ENCODE measurements around the gene PPT1. TPM values are rescaled to one million over a fixed set of nuclear protein-coding genes. Genes with fewer than 3 reads are reported as not detected.

The PPT1 gene
- total RNA-seq, 1 experiment from 2014 or later = 152 TPM

- peak; percentile 42 for DNase-seq (ENCODE audit: extremely low read depth, low read depth)
Measured at GRCh38 chr1:40092706-40093639, 4.1 kb downstream of the PPT1 start.

- no peak for DNase-seq (ENCODE audit: extremely low read depth, low read depth)
Measured at GRCh38 chr1:40092241-40092640, 4.8 kb downstream of the PPT1 start.

GRCh38 chr1:40090652-40091355 is 6.2 kb downstream of the PPT1 start:
- no peak for DNase-seq (ENCODE audit: extremely low read depth, low read depth)

- DNase-seq (ENCODE audit: extremely low read depth, low read depth) = peak; percentile 40
Measured at GRCh38 chr1:40084750-40085149, 12.3 kb downstream of the PPT1 start.

GRCh38 chr1:40081871-40082270 is 15.2 kb downstream of the PPT1 start:
- DNase-seq (ENCODE audit: extremely low read depth, low read depth) = no peak

GRCh38 chr1:40079774-40080400 is 17.2 kb downstream of the PPT1 start:
- no peak for DNase-seq (ENCODE audit: extremely low read depth, low read depth)

- peak; percentile 63 for DNase-seq (ENCODE audit: extremely low read depth, low read depth)
Measured at GRCh38 chr1:40078512-40079333, 18.3 kb downstream of the PPT1 start.

GRCh38 chr1:40076895-40077312 is 20.1 kb downstream of the PPT1 start:
- no peak for DNase-seq (ENCODE audit: extremely low read depth, low read depth)

GRCh38 chr1:40075266-40075665 is 21.8 kb downstream of the PPT1 start:
- no peak for DNase-seq (ENCODE audit: extremely low read depth, low read depth)

- no peak for DNase-seq (ENCODE audit: extremely low read depth, low read depth)
Measured at GRCh38 chr1:40073062-40073461, 24.0 kb downstream of the PPT1 start.

GRCh38 chr1:40072142-40072541 is 24.9 kb downstream of the PPT1 start:
- no peak for DNase-seq (ENCODE audit: extremely low read depth, low read depth)

- DNase-seq (ENCODE audit: extremely low read depth, low read depth) = no peak
Measured at GRCh38 chr1:40067851-40068250, 29.2 kb downstream of the PPT1 start.

GRCh38 chr1:40067023-40067422 is 30.0 kb downstream of the PPT1 start:
- DNase-seq (ENCODE audit: extremely low read depth, low read depth) = no peak

GRCh38 chr1:40064797-40065499 is 32.1 kb downstream of the PPT1 start:
- DNase-seq (ENCODE audit: extremely low read depth, low read depth) = no peak

- no peak for DNase-seq (ENCODE audit: extremely low read depth, low read depth)
Measured at GRCh38 chr1:40059960-40060750, 36.9 kb downstream of the PPT1 start.

- no peak for DNase-seq (ENCODE audit: extremely low read depth, low read depth)
Measured at GRCh38 chr1:40059338-40059959, 37.6 kb downstream of the PPT1 start.

GRCh38 chr1:40058453-40059337 is 38.4 kb downstream of the PPT1 start:
- DNase-seq (ENCODE audit: extremely low read depth, low read depth) = no peak

GRCh38 chr1:40058097-40058452 is 39.0 kb downstream of the PPT1 start:
- no peak for DNase-seq (ENCODE audit: extremely low read depth, low read depth)
